Loucy (cell line): ENCODE measurements around the gene KIF26A.

ENCODE experiments used
- H2AFZ ChIP-seq: fragments of 200-600 bp; sonication (generic); 2 replicates; pipeline ENCODE4 v1.6.0; 2016; ENCODE audit warnings: antibody characterized with exemption, mild to moderate bottlenecking, low read length, moderate library complexity
- H3F3A ChIP-seq: fragments of 200-600 bp; 2 replicates; pipeline ENCODE4 v1.6.0; 2016; ENCODE audit warnings: antibody characterized with exemption, low read depth, mild to moderate bottlenecking
- H3K27me3 ChIP-seq: fragments of 200-600 bp; sonication (generic); 2 replicates; pipeline ENCODE4 v1.6.1; 2014; ENCODE audit warnings: low read length, mild to moderate bottlenecking; ENCODE audit not compliant: insufficient read depth, poor library complexity, severe bottlenecking
- H3K36me3 ChIP-seq: fragments of 200-600 bp; sonication (generic); 2 replicates; pipeline ENCODE4 v1.6.1; 2016; ENCODE audit warnings: low read length; ENCODE audit not compliant: insufficient read depth
- H3K4me1 ChIP-seq: fragments of 200-600 bp; sonication (generic); 2 replicates; pipeline ENCODE4 v1.5.1; 2014; ENCODE audit warnings: low read length, mild to moderate bottlenecking; ENCODE audit not compliant: insufficient read depth, poor library complexity, severe bottlenecking
- H3K4me2 ChIP-seq: fragments of 200-600 bp; sonication (generic); 2 replicates; pipeline ENCODE4 v1.6.0; 2014; ENCODE audit warnings: antibody characterized with exemption, low read length, low read depth, mild to moderate bottlenecking; ENCODE audit not compliant: poor library complexity, severe bottlenecking
- H3K4me3 ChIP-seq: fragments of 200-600 bp; sonication (generic); 2 replicates; pipeline ENCODE4 v1.5.1; 2014; ENCODE audit warnings: low read length, mild to moderate bottlenecking, mixed read lengths; ENCODE audit not compliant: poor library complexity, severe bottlenecking
- H3K79me2 ChIP-seq: fragments of 200-600 bp; sonication (generic); 2 replicates; pipeline ENCODE4 v1.6.1; 2014; ENCODE audit warnings: low read length; ENCODE audit not compliant: insufficient read depth
- H3K9ac ChIP-seq: fragments of 200-600 bp; sonication (generic); 2 replicates; pipeline ENCODE4 v1.6.0; 2014; ENCODE audit warnings: mild to moderate bottlenecking, low read depth, low read length, moderate library complexity; ENCODE audit not compliant: poor library complexity, severe bottlenecking
- H3K9me2 ChIP-seq: fragments of 200-600 bp; sonication (generic); replicated peaks from 2 replicates; pipeline ENCODE4 v1.6.1; 2016; ENCODE audit warnings: low read depth, low read length, mixed read lengths
- H3K9me3 ChIP-seq: fragments of 200-600 bp; sonication (generic); 2 replicates; pipeline ENCODE4 v1.6.1; 2014; ENCODE audit warnings: mild to moderate bottlenecking, antibody characterized with exemption, low read length, low read depth; ENCODE audit not compliant: insufficient read depth
- H4K20me1 ChIP-seq: fragments of 200-600 bp; sonication (generic); 2 replicates; pipeline ENCODE4 v1.6.0; 2014; ENCODE audit warnings: antibody characterized with exemption, low read length, mild to moderate bottlenecking; ENCODE audit not compliant: insufficient read depth, poor library complexity, severe bottlenecking
- EZH2phosphoT487 ChIP-seq: fragments of 200-600 bp; IDR thresholded peaks from 2 replicates; pipeline ENCODE4 v1.6.1; 2018; ENCODE audit warnings: antibody characterized with exemption, mild to moderate bottlenecking, moderate library complexity, borderline replicate concordance
- TF ChIP-seq, protein P1 (sequence below): fragments of 200-600 bp; sonication (generic); conservative IDR thresholded peaks from 2 replicates; pipeline ENCODE4 v1.5.1; 2014; ENCODE audit warnings: mild to moderate bottlenecking, antibody characterized with exemption, low read length

Gene KIF26A

DNA sequence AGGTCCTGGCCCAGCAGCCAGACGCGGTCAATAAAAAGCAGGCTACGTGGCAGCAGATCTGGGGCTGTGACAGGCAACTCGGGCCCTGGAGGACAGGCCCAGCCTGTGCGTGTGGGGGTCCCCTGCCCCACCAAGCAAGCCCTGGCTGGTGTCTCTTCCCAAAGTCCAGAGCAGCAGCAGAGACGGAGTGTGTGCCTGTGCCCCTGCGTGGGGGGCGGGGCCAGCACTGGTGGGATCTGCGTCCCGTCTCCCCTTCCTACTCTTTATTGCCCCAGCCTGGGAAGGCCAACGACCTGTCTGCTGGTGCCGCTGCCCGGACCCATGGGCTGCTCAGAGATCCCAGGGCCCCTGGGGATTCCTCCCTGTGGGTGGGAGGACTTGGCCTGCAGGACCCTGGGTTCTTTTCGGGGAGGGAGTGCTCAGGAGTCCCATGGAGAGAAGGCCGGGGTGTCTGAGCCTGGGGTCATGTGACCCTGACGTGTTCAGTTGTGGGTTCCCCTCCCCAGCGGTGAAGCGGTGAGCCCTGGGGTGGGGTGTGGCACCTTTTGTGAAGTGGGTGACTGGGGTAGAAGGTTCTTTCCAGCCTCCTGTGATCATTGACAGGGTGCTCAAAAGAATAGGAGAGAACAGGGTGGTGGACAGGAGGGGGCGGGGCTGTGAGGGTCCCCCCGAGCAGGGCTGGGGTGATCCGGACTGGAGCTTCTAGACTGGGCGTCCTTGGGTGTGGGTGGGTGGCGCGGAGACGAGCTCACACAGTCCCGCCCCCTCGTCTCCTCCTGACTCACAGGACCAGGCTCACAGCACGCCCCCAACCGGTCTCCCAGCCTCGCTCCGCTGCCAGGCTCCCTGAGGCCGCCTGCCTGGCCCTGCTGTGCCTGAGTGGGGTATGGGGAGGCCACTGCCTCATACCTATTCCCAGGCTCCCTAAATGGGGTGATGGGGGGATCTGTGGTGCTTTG, 30.5 kb upstream of the KIF26A start:
- Histone ChIP-seq H3K9ac (no peak overlapping the region), H4K20me1 (no peaks in the 10 kb centered on the region), H2AFZ (no peak overlapping the region), H3K4me1 (no peaks in the 10 kb centered on the region), H3K9me3 (no peaks in the 10 kb centered on the region), H3K4me2 (no peak overlapping the region), H3F3A (no peaks in the 10 kb centered on the region), H3K4me3 (no peak overlapping the region), H3K79me2 (no peaks in the 10 kb centered on the region), H3K27me3 (no peaks in the 10 kb centered on the region), H3K9me2 (no peaks in the 10 kb centered on the region), H3K36me3 (no peaks in the 10 kb centered on the region)
- no peak for TF ChIP-seq EZH2phosphoT487
- TF ChIP-seq, protein P1, sequence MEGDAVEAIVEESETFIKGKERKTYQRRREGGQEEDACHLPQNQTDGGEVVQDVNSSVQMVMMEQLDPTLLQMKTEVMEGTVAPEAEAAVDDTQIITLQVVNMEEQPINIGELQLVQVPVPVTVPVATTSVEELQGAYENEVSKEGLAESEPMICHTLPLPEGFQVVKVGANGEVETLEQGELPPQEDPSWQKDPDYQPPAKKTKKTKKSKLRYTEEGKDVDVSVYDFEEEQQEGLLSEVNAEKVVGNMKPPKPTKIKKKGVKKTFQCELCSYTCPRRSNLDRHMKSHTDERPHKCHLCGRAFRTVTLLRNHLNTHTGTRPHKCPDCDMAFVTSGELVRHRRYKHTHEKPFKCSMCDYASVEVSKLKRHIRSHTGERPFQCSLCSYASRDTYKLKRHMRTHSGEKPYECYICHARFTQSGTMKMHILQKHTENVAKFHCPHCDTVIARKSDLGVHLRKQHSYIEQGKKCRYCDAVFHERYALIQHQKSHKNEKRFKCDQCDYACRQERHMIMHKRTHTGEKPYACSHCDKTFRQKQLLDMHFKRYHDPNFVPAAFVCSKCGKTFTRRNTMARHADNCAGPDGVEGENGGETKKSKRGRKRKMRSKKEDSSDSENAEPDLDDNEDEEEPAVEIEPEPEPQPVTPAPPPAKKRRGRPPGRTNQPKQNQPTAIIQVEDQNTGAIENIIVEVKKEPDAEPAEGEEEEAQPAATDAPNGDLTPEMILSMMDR = no peak

DNA sequence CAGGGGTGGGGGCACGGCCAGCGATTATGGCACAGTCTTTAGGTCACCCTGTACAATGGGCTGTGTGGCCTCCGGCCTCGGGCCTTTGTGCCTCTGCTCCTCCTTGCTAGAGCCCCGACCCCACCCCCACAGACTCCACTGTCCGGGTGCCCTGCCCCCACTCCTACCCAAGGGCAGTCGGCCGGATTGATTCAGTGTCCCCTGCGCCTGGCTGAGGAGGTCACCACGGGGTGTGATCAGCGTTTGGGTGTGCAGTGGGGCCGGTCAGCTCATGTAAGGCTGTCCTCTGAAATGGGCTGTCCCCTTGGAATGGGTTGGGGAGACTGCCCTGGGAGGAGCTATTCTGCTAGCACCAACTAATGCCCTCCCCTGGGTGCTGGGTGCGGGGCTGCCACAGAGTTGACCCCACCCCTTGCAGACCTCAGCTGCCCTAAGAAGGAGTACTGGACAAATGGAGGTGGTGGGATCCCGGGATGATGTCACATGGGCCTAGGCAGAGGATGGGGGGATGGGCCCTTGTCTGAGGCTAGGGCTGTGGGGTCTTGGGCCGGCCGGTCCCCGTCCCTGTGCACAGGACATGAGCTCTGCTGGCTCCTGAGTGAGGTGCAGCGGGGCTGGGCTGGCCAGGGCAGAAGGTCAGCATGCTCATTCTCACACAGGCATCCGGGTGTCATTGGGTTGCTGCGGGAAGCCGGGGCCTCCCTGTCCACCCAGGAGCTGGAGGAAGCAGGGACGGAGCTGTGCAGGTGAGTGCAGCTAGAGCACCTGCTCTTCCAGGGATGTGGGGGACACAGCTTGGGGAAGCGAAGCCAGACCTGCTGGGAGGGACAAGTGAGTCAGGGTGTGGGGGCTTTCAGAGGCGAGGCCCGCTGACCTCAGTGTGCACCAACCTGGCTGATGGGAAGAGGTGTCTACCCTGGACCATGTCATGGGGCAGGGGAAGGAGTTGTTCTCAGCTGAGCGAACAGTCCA, 29.5 kb upstream of the KIF26A start:
- Histone ChIP-seq H4K20me1 (no peaks in the 10 kb centered on the region), H3K79me2 (no peaks in the 10 kb centered on the region), H2AFZ (no peak overlapping the region), H3K9me2 (no peaks in the 10 kb centered on the region), H3K27me3 (no peaks in the 10 kb centered on the region), H3K4me2 (no peak overlapping the region), H3K36me3 (no peaks in the 10 kb centered on the region), H3K4me1 (no peaks in the 10 kb centered on the region), H3K9me3 (no peaks in the 10 kb centered on the region), H3K4me3 (no peak overlapping the region), H3K9ac (no peak overlapping the region), H3F3A (no peaks in the 10 kb centered on the region)
- TF ChIP-seq, protein P1 = no peak
- TF ChIP-seq EZH2phosphoT487 = no peak

DNA sequence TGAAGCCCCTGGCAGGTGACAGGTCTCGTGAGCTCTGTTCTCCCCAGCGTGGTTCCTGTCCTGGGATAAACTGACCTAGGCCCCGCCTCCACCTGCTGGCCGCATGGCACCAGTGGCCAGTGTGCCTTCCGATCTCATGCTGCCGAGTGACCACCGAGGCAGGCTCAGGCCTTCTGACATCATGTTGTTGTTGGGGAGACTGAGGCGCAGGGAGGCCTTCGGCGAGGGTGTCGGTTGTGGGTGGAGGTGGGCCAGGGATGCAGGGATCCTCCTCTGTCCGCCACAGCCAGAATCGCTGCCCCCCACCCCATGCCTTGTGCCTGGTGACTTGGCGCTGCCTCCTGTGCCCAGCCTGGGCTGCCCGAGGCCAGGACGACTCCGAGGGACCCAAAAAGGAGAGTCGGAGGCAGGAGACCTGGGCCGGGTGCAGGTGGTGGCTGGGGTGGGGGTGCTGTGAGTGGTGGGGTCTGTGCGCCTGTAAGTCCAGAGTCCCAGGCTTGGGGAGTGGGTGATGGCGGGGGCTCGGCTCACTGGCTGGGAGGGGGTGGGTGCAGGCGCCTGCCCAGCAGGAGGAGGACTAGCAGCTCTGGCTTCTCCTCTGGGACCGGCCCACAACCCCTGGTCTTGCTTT, 28.5 kb upstream of the KIF26A start:
- H2AFZ ChIP-seq = no peak overlapping the region
- H3K79me2 ChIP-seq = no peaks in the 10 kb centered on the region
- H3K9me2 ChIP-seq = no peaks in the 10 kb centered on the region
- no peaks in the 10 kb centered on the region for H3K36me3 ChIP-seq
- no peaks in the 10 kb centered on the region for H3K4me1 ChIP-seq
- H3K9me3 ChIP-seq = no peaks in the 10 kb centered on the region
- no peak for TF ChIP-seq EZH2phosphoT487
- TF ChIP-seq, protein P1 = no peak
- no peaks in the 10 kb centered on the region for H4K20me1 ChIP-seq
- H3K4me2 ChIP-seq = no peak overlapping the region
- no peak overlapping the region for H3K9ac ChIP-seq
- no peak overlapping the region for H3K4me3 ChIP-seq
- no peaks in the 10 kb centered on the region for H3K27me3 ChIP-seq
- no peaks in the 10 kb centered on the region for H3F3A ChIP-seq
